H54 (cell line): ENCODE data around the gene LYPD3.

Experiments
- DNase-seq: peaks from one replicate; pipeline ENCODE4 v3.0.0; 2011; ENCODE audit warnings: low spot score, mixed read lengths; ENCODE audit not compliant: insufficient read length
- FAIRE-seq: peaks from 3 replicates; lab custom pipeline; 2011; peaks lifted over from hg19 to GRCh38; lab: Jason Lieb, UNC
- POLR2A ChIP-seq: IDR thresholded peaks from 2 replicates; pipeline ENCODE4 v1.6.1; 2011; ENCODE audit warnings: low read depth, mild to moderate bottlenecking, low read length

LYPD3 gene

GRCh38 chr19:43422689-43423066 is 42.7 kb downstream of the LYPD3 start:
- DNase-seq = no peak
- no peak for TF ChIP-seq POLR2A
- no peak for FAIRE-seq

GRCh38 chr19:43422000-43422688 is 43.3 kb downstream of the LYPD3 start:
- FAIRE-seq = no peak
- no peak for TF ChIP-seq POLR2A

GRCh38 chr19:43420954-43421353 is 44.5 kb downstream of the LYPD3 start:
- DNase-seq (no peak), FAIRE-seq (no peak)
- no peak for TF ChIP-seq POLR2A

More at GRCh38 chr19:43422000-43422688, 43.3 kb downstream of the LYPD3 start:
- DNase-seq = no peak

GRCh38 chr19:43416951-43417623 is 48.3 kb downstream of the LYPD3 start:
- no peak for FAIRE-seq
- no peak for TF ChIP-seq POLR2A
- DNase-seq = no peak

GRCh38 chr19:43414554-43414953 is 50.9 kb downstream of the LYPD3 start, which contains the start of gene TEX101:
Gene TEX101 (plus strand): TSS chr19:43414890. CDS start chr19:43415920, 1,030 bp downstream.
- TF ChIP-seq POLR2A = no peak
- no peak for DNase-seq
- no peak for FAIRE-seq

GRCh38 chr19:43412441-43412840 is 53.0 kb downstream of the LYPD3 start:
- no peak for FAIRE-seq
- DNase-seq = no peak
- no peak for TF ChIP-seq POLR2A
